ENCODE measurements around the gene ATAD1.

GRCh38 chr10:87739703-87740102 lies 78.3 kb downstream of the ATAD1 start:
- TF ChIP-seq EZH2 (IDR thresholded peaks at IDR 0.05; ENCODE audit: borderline replicate concordance, low read depth, low read length, severe bottlenecking), result no peak
- TF ChIP-seq CTCF (IDR thresholded peaks at IDR 0.05; ENCODE audit: borderline replicate concordance, extremely low read depth, low read length, poor library complexity, severe bottlenecking), result no peak
